Measurements from ENCODE around the gene TMEM14A. TPM values are rescaled to one million over a fixed set of nuclear protein-coding genes. Genes with fewer than 3 reads are reported as not detected.
"Not testable (repeated sequence)": the region's sequence is repeated elsewhere in the genome, so short reads cannot be mapped to it uniquely, and the experiment has no call there.

The TMEM14A gene
- total and polyA plus RNA-seq, 9 of the 15 experiments (the other 6 are each of a cell fraction or from before 2014, with no cell fraction given): 3.5 to 43.3 (median 8.5) TPM

DNA sequence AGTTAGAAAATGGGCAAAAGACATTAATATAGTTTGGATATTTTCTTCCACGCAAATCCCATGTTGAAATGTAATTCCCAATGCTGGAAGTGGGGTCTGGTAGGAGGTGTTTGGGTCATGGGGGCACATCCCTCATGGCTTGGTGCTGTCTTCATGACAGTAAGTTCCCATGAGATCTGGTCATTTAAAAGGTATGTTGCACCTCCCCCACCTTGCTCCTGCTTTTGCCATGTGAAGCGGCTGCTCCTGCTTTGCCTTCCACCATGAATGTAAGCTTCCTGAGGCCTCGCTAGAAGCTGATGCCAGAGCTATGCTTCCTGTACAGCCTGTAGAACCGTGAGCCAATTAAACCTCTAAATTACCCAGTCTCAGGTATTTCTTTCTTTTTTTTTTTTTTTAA is 16.3 kb upstream of the TMEM14A start:
- POLR2A ChIA-PET: no interaction called here
- Histone ChIP-seq H3K27me3 (ENCODE audit: control insufficient read depth in 2 of 2, insufficient read depth in 2 of 2, low read length in 2 of 2) (peaks cover 0 to 4% of the 10 kb centered on the region in 2 experiments; a peak in 1 of 5 replicates), H3K4me1 (replicated peaks in 1 of 2; ENCODE audit: control insufficient read depth in 2 of 2, insufficient read depth in 2 of 2, low read length in 2 of 2) (no peaks in the 10 kb centered on the region; a peak in 2 of 5 replicates), H3K4me3 (no peak overlapping the region), H4K20me1 (replicated peaks; ENCODE audit: control insufficient read depth, insufficient read depth, low read length) (no peaks in the 10 kb centered on the region), H3K36me3 (ENCODE audit: control insufficient read depth, insufficient read depth, low read length) (no peaks in the 10 kb centered on the region), H3K27ac (ENCODE audit: extremely low read depth, low read depth, low read length) (no peak overlapping the region), H3K9ac (ENCODE audit: insufficient read depth in 1 of 2, low read depth in 2 of 2, low read length in 2 of 2) (no peak overlapping the region), H3K79me2 (ENCODE audit: control insufficient read depth, insufficient read depth, low read length) (no peaks in the 10 kb centered on the region), H3K9me3 (replicated peaks; ENCODE audit: control insufficient read depth, insufficient read depth, low read depth, low read length) (no peaks in the 10 kb centered on the region), H3K4me2 (ENCODE audit: insufficient read depth, low read length) (no peak overlapping the region), H3K9me1 (ENCODE audit: control insufficient read depth, insufficient read depth, low read length) (no peaks in the 10 kb centered on the region), H2AFZ (ENCODE audit: low read depth, low read length) (no peak overlapping the region)
- BruUV-seq (replicated peaks): no TSS peak
- CTCF ChIA-PET (ENCODE audit: low intra/inter-chr PET ratio): no interaction called here
- intact Hi-C loops (cut with micrococcal nuclease): no loop called here
- WGBS (ENCODE audit: insufficient coverage, low coverage, missing lambda C conversion rate): 54% methylated on average over 4 of the region's 4 CpGs
- ATAC-seq (no peak), FAIRE-seq (no peak), DNase-seq (ENCODE audit: extremely low read depth in 1 of 4, low spot score in 3 of 4) (no peak)
- in situ Hi-C loops (cut with MboI): no loop called here
- TF ChIP-seq HMG20B (CRISPR knock-in tag; IDR thresholded peaks at IDR 0.05) (no peak), ZNF518B (CRISPR knock-in tag; IDR thresholded peaks at IDR 0.05) (no peak), HNRNPLL (IDR thresholded peaks at IDR 0.05; ENCODE audit: low read depth, low read length, poor library complexity, severe bottlenecking) (no peak), MIER1 (IDR thresholded peaks at IDR 0.05; ENCODE audit: low read depth) (no peak), PHF8 (IDR thresholded peaks at IDR 0.05; ENCODE audit: borderline replicate concordance, low read length) (no peak), CBX1 (IDR thresholded peaks at IDR 0.05; ENCODE audit: low read depth) (no peak), CBX5 (IDR thresholded peaks at IDR 0.05; ENCODE audit: borderline replicate concordance, low read depth) (no peak), HLTF (IDR thresholded peaks at IDR 0.05) (no peak), HDGF (IDR thresholded peaks at IDR 0.05) (no peak), NFXL1 (CRISPR knock-in tag; IDR thresholded peaks at IDR 0.05) (no peak)

DNA sequence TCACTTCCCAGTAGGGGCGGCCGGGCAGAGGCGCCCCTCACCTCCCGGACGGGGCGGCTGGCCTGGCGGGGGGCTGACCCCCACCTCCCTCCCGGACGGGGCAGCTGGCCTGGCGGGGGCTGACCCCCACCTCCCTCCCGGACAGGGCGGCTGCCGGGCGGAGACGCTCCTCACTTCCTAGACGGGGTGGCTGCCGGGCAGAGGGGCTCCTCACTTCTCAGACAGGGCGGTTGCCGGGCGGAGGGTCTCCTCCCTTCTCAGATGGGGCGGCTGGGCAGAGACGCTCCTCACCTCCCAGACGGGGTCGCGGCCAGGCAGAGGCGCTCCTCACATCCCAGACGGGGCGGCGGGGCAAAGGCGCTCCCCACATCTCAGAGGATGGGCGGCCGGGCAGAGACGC is 15.0 kb upstream of the TMEM14A start:
- DNase-seq (ENCODE audit: extremely low read depth in 1 of 4, low spot score in 3 of 4); POLR2A ChIA-PET; H2AFZ ChIP-seq (ENCODE audit: low read depth, low read length); in situ Hi-C loops (cut with MboI); BruUV-seq (replicated peaks); H3K27ac ChIP-seq (ENCODE audit: extremely low read depth, low read depth, low read length); CTCF ChIA-PET (ENCODE audit: low intra/inter-chr PET ratio); H3K27me3 ChIP-seq (ENCODE audit: control insufficient read depth in 2 of 2, insufficient read depth in 2 of 2, low read length in 2 of 2); H3K9me1 ChIP-seq (ENCODE audit: control insufficient read depth, insufficient read depth, low read length); intact Hi-C loops (cut with micrococcal nuclease); H4K20me1 ChIP-seq (replicated peaks; ENCODE audit: control insufficient read depth, insufficient read depth, low read length); H3K79me2 ChIP-seq (ENCODE audit: control insufficient read depth, insufficient read depth, low read length); ATAC-seq; FAIRE-seq; H3K4me3 ChIP-seq; H3K36me3 ChIP-seq (ENCODE audit: control insufficient read depth, insufficient read depth, low read length); H3K9ac ChIP-seq (ENCODE audit: insufficient read depth in 1 of 2, low read depth in 2 of 2, low read length in 2 of 2); H3K9me3 ChIP-seq (replicated peaks; ENCODE audit: control insufficient read depth, insufficient read depth, low read depth, low read length); H3K4me2 ChIP-seq (ENCODE audit: insufficient read depth, low read length); H3K4me1 ChIP-seq (replicated peaks in 1 of 2; ENCODE audit: control insufficient read depth in 2 of 2, insufficient read depth in 2 of 2, low read length in 2 of 2): not testable (repeated sequence)
- WGBS (ENCODE audit: insufficient coverage, low coverage, missing lambda C conversion rate): no CpG with 5 or more reads among the region's 33 CpGs

Data from K562 (cell line).